HG02678 (cell line): ENCODE measurements around the gene PDPR.
"Not testable (repeated sequence)": the region's sequence is repeated elsewhere in the genome, so short reads cannot be mapped to it uniquely, and the experiment has no call there.

ENCODE experiments used
- ATAC-seq: cut with Tn5 transposase; IDR thresholded peaks from one replicate; pipeline ENCODE4 v1.9.1; 2021; ENCODE audit warnings: mild to moderate bottlenecking, moderate library complexity; ENCODE audit not compliant: unreplicated experiment

Gene PDPR

GRCh38 chr16:70127706-70128105 lies 13.6 kb downstream of the PDPR start:
- not testable (repeated sequence) for ATAC-seq

GRCh38 chr16:70128844-70129243 lies 14.7 kb downstream of the PDPR start:
- not testable (repeated sequence) for ATAC-seq

DNA sequence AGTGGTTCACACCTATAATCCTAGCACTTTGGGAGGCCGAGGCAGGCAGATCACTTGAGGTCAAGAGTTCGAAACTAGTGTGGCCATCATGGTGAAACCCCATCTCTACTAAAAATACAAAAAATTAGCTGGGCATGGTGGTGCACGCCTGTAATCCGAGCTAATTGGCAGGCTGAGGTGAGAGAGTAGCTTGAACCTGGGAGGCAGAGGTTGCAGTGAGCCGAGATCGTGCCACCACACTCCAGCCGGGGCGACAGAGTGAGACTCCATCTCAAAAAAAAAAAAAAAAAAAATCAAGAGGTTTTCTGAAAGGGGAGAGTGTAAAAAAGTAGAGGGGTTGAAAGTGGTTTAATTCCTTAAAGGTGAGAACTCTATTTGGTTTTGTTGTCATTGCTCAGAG lies 21.7 kb downstream of the PDPR start:
- ATAC-seq = not testable (repeated sequence)

- ATAC-seq = not testable (repeated sequence)
These were observed 22.5 kb downstream of the PDPR start for GRCh38 chr16:70136595-70136994.

DNA sequence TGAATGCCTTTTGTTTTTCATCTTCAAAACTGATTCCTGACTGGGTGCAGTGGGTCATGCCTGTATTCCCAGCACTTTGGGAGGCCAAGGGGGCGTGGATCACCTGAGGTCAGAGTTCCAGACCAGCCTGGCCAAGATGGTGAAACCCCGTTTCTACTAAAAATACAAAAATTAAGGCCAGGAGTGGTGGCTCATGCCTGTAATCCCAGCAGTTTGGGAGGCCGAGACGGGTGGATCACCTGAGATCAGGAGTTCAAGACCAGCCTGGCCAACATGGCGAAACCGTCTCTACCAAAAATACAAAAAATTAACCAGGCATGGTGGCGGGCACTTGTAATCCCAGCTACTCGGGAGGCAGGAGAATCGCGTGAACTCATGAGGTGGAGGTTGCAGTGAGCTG lies 28.6 kb downstream of the PDPR start:
- ATAC-seq = not testable (repeated sequence)

DNA sequence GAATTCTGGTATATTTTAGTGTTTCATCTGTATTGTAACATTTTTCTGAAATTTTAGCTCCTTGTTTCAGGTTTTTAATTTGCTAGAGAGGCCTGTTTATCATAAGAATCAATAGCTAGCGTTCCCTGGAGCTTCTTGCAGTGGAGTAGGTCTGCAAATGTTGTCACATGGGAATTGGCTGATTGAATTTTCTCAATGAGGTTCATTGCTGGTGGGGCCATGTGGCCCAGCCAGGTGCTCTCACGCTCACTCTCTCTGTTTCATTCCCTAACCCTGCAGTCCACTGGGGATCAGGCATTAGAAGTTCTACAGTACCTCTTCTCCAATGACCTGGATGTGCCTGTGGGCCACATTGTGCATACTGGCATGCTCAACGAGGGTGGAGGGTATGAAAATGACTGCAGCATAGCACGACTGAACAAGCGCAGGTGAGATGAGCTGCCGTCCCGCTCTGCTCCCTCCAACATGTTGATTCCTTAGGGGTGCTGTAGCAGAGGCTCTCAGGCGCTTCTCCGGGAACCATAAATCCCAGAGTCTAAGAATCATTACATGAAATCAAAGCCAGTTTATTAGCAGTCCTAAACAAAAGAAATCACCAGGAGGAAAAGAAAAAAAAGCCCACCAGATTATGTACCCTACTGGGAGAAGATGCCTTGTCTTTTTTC lies 29.2 kb downstream of the PDPR start:
- not testable (repeated sequence) for ATAC-seq

DNA sequence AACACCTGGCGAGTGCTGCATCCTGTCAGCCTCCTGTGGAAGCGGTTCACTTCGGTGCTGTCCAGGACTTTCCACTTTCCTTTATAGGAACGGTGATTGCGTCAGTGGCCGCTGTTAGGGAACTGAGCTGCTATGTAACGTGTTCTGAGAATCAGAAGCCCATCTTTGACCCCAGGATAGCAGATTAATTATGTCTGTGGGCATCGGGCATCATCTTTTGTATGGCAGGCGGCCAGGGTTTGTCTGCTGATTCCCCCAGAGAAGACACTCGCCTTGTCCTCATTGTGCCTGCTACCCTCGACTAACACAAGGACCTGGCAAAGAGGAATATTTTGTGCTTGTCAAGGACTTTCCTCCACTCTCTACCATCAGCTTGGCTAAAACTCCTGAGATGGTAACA lies 33.7 kb downstream of the PDPR start:
- not testable (repeated sequence) for ATAC-seq

- ATAC-seq = not testable (repeated sequence)
These were observed 34.3 kb downstream of the PDPR start for GRCh38 chr16:70148453-70148852.

DNA sequence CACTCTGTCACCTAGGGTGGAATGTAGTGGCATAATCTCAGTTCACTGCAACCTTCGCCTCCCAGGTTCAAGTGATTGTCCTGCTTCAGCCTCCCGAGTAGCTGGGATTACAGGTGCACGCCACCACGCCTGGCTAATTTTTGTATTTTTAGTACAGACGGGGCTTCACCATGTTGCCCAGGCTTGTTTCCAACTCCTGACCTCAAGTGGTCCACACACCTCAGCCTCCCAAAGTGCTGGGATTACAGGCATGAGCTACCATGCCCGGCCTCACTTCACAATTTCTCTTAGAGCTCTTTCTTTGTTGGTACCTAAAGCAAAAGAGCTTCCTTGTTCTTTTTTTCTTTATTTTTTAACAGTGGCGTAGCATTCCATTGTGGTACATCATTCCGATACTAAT lies 35.2 kb downstream of the PDPR start:
- ATAC-seq = not testable (repeated sequence)

GRCh38 chr16:70151391-70151790 lies 37.3 kb downstream of the PDPR start:
- no peak for ATAC-seq

DNA sequence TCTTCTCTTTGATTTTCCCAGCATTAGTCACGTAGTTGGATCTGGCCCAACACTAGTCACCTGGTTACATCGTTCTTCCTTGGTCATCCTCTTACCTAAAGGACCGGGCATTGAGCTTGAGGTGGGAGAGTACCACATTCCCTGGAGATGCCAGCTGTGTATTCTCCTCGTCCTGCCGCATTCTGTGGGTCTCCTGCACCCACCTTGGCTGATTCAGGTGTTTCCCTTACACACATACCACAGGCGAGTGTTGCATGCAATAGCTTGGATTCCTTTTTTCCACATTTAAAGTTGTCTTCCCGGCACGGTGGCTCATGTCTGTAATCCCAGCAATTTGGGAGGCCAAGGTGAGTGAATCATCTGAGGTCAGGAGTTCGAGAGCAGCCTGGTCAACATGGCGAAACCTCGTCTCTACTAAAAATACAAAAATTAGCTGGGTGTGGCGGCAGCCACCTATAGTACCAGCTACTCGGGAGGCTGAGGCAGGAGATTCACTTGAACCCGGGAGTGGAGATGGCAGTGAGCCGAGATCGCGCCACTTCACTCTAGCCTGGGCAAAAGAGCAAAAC lies 37.9 kb downstream of the PDPR start:
- ATAC-seq = no peak

DNA sequence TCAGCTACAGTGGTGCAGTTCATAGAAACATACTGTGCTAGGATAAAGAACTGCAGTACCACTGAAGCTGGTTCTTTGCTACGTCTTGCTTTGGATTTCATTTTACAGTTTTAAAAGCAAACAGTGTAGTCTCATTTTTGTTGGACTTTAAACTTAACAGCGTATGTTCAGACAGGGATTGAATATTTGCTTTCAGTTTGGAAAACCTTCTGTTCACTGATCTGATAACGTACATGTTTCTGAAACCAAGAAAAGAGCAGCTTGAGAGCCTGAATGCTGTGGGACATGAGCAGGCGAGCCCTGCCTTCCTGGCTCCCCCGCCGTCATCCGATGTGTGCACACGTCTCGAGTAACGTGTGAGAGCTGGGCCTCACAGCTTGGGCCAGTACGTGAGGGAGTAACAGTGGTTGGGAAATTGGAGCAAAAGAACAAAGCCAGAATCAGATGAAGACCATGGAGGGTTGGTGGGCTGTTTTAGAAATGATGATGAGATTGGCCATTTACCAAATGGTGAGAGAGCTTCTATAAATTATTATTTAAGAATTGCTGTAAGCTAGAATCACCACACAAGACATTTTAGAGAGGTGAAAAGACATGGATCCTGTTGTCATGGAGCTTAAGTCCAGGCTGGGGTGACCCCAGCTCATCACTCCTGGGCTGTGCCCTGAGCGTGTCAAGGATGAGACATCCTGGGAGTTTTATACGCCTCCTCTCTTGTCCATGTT lies 38.6 kb downstream of the PDPR start:
- ATAC-seq = no peak

DNA sequence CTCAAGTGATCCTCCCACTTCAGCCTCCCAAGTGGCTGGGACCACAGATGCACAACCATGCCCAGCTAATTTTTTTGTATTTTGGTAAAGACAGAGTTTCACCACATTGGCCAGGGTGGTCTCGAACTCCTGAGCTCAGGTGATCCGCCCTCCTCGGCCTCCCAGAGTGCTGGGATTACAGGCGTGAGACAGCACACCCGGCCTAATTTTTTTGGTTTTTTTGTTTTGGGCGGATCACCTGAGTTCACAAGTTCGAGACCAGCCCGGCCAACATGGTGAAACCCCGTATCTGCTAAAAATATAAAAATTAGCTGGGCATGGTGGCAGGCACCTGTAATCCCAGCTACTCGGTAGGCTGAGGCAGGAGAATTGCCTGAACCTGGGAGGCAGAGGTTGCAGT lies 40.6 kb downstream of the PDPR start:
- ATAC-seq = not testable (repeated sequence)

DNA sequence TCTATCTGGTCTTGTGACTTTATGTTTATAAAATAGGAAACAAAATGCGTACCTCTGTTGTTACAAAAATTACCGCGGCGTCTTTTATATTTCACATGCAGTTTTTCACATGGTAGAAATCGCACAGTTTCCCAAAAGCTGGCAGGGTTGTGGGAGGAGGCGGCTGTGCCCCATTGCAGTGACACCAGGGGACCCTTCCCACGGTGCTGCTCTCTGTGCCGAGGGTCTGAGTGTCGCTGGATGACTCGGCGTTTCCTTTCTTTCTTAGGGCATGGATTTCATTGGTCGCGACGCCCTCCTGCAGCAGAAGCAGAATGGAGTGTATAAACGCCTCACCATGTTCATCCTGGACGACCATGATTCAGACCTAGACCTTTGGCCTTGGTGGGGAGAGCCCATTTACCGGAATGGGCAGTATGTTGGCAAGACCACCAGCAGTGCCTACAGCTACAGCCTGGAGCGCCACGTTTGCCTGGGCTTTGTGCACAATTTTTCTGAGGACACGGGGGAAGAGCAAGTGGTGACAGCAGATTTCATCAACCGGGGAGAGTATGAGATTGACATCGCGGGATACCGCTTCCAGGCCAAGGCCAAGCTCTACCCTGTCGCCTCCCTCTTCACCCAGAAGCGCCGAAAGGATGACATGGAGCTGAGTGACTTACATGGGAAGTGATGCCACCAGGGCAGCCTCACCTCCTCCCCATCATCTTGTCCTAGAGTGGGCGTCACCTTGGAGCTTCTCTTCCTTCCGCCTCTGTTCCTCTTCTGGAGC lies 42.3 kb downstream of the PDPR start:
- no peak for ATAC-seq

- no peak for ATAC-seq
These were observed 43.0 kb downstream of the PDPR start for GRCh38 chr16:70157105-70157476.

DNA sequence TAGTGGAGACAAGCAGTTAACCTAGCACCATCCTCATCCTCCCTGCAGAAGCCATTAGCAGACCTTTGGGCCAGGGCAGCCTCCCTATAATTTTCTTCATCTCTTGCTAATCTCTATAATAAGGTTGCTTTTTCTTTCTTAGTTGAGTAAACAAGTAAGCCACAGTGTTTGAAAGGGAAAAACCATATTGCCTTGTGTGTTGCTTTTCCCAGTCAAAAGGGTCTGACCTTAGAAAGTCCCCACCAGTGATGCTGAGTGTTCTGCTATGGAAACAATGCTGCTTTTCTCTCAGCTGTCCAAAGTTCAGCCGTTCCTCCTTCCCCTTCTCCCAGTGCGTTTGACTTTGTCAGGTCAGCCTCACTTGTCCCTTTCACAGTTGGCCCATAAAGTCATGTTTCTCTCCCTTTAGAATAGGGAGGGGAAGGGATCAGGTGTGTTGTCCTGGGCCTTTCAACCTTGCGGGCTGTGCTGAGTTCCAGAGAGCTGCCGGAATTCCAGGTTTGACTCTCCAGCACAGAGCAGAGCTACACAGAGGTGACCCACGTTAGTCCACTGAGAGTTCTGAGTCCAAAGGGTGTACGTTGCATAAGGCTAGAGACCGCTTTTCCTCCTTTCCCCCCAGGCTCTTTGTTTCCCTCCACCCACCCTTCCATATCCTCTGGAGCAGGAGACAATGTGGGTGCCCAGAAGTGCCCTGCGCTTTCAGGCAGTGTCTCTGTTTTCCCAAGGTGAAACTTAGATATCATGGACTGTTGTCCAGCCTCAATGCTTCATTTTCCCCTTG lies 43.5 kb downstream of the PDPR start:
- ATAC-seq = no peak

GRCh38 chr16:70158261-70158939 lies 44.3 kb downstream of the PDPR start:
- no peak for ATAC-seq

DNA sequence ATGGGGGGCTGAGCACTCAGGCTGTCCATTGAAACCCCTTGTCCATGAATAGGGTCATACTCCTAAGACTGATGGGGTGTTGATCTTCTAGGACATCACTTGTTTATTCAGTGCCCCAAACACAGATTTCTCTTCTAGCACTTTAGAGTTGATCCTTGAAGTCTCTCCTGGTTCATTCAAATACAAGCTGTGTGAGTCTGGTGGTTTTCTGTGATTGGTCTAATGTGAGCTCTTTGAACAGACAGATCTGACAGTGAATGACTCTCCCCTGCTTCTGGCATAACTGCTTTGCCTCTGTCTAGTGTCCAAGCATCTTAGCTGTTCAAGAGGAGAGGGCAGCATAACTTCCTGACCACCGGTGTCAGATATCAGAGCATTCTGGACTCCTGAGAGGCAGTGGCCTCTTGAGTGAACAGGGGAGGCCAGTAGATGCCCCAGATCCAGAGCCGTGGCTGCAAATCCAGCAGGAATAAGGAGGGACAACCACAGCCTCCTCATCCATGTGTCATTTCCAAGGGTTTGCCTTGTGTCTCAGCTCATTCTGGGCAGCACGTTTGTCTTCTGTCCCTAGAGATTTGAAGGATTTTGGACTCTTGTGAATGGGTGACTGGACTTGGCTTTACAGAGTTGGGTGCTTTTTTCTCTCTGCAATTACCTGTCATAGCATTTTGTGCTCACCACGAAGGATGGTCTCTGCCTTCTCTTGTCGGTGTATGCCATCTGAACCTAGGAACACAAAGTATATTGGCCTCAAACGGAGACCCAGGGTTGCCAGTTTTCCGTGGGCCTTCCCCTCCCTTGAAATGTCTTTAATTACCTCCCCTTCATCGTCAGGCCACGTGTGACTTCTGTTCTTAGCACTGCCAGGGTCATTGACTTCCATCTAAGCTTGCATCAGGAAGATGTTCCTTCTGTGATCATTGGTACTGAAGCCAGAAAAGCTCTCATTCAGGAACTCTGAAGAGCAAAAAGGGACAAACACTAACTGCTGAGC lies 45.5 kb downstream of the PDPR start:
- ATAC-seq = no peak

DNA sequence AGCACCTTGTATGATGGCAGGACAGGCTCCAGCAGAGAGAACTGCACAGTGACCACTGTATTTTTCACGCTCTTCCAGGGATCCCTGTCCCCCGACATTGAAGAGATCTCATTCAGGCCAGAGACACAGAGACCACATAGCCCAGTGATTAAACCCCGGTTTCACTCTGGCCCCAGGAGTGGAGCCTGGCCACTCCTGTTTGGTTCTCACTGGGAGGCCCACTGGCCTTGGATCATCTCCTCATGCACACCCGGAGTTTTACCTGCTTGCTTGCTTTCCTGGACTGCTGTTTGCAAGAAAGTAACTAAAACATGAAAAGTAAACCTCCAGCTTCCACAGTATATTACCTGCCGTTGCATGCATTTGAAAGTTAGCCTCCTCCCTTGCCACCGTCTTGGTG lies 46.3 kb downstream of the PDPR start:
- no peak for ATAC-seq
